Dermis blood vessel endothelial cell (primary cell): ENCODE results near the gene GNG2. TPM values are rescaled to one million over a fixed set of nuclear protein-coding genes. Genes with fewer than 3 reads are reported as not detected.

Source experiments
- DNase-seq: peaks from one replicate; pipeline ENCODE4 v3.0.0; 2010
- total RNA-seq: library from RNA; depleted of rRNA; stranded (reverse); fragments of >200 nt; gene quantifications from 2 replicates; pipeline ENCODE4 v1.2.3, GENCODE V29; 2014

Gene GNG2
- total RNA-seq = 2.9 and 5.9 TPM in 2 replicates

- DNase-seq = peak; percentile 71
These were observed at the start of gene GNG2 for GRCh38 chr14:51860164-51860824. Gene GNG2 (plus strand): TSS chr14:51860612. CDS start chr14:51950679, 90,067 bp downstream.

GRCh38 chr14:51811706-51812105, 48.7 kb upstream of the GNG2 start:
- no peak for DNase-seq

- no peak for DNase-seq
These were observed 44.4 kb upstream of the GNG2 start for GRCh38 chr14:51816031-51816430.

- DNase-seq = no peak
These were observed 43.1 kb upstream of the GNG2 start for GRCh38 chr14:51817326-51817725.

- no peak for DNase-seq
These were observed 41.5 kb upstream of the GNG2 start for GRCh38 chr14:51818748-51819380.

GRCh38 chr14:51821822-51822221, 38.6 kb upstream of the GNG2 start:
- no peak for DNase-seq

GRCh38 chr14:51822499-51822898, 37.9 kb upstream of the GNG2 start:
- no peak for DNase-seq

GRCh38 chr14:51823706-51824105, 36.7 kb upstream of the GNG2 start:
- no peak for DNase-seq

- no peak for DNase-seq
These were observed 36.2 kb upstream of the GNG2 start for GRCh38 chr14:51824191-51824590.

- DNase-seq = no peak
These were observed 34.5 kb upstream of the GNG2 start for GRCh38 chr14:51825926-51826325.

GRCh38 chr14:51828017-51828797, 32.2 kb upstream of the GNG2 start:
- no peak for DNase-seq

- no peak for DNase-seq
These were observed 26.2 kb upstream of the GNG2 start for GRCh38 chr14:51834240-51834639.

- DNase-seq = no peak
These were observed 24.0 kb upstream of the GNG2 start for GRCh38 chr14:51836417-51836816.

- no peak for DNase-seq
These were observed 16.1 kb upstream of the GNG2 start for GRCh38 chr14:51844081-51844881.

GRCh38 chr14:51845811-51846210, 14.6 kb upstream of the GNG2 start:
- no peak for DNase-seq

GRCh38 chr14:51846631-51847488, 13.6 kb upstream of the GNG2 start:
- peak; percentile 92 for DNase-seq

GRCh38 chr14:51847489-51847796, 13.0 kb upstream of the GNG2 start:
- no peak for DNase-seq

- no peak for DNase-seq
These were observed 12.3 kb upstream of the GNG2 start for GRCh38 chr14:51848120-51848519.

GRCh38 chr14:51849097-51849496, 11.3 kb upstream of the GNG2 start:
- DNase-seq = no peak

GRCh38 chr14:51850651-51851050, 9.8 kb upstream of the GNG2 start:
- DNase-seq = no peak

GRCh38 chr14:51852541-51852940, 7.9 kb upstream of the GNG2 start:
- DNase-seq = no peak

- DNase-seq = no peak
These were observed 5.2 kb upstream of the GNG2 start for GRCh38 chr14:51855234-51855633.
